Heart right ventricle (tissue), 16 donors: ENCODE measurements around the gene HOXB13. TPM values are rescaled to one million over a fixed set of nuclear protein-coding genes. Genes with fewer than 3 reads are reported as not detected.
A peak's percentile ranks its signal among the peaks of the same experiment; 100 is the strongest.

ENCODE experiments used
- ATAC-seq, 8 donors: fragments of 200-7000 bp; cut with Tn5 transposase; one replicate each; pipeline ENCODE4 v1.9.1; 2020; ENCODE audit warnings: mild to moderate bottlenecking in 8 of 8, moderate library complexity in 8 of 8, moderate number of reproducible peaks in 1 of 8
- DNase-seq, 2 donors: peaks; one replicate each; pipeline ENCODE4 v3.0.0-alpha.2; 2020
- H3K27ac ChIP-seq, 10 donors: fragments of 200-600 bp; sonication (generic) in 2 of 10; one replicate each; pipeline versions ENCODE4 v1.5.0 to v1.8.0; 2020 to 2022; ENCODE audit warnings: mild to moderate bottlenecking in 3 of 10
- H3K27me3 ChIP-seq, 7 donors: fragments of 200-600 bp; one replicate each; pipeline ENCODE4 v1.8.0; 2021 to 2022; ENCODE audit warnings: mild to moderate bottlenecking in 2 of 7
- H3K36me3 ChIP-seq, 9 donors: fragments of 200-600 bp; sonication (generic) in 1 of 9; one replicate each; pipeline versions ENCODE4 v1.5.0 to v1.8.0; 2020 to 2022; ENCODE audit warnings: mild to moderate bottlenecking in 2 of 9
- H3K4me1 ChIP-seq, 9 donors: fragments of 200-600 bp; sonication (generic) in 1 of 9; one replicate each; pipeline versions ENCODE4 v1.5.0 to v1.8.0; 2020 to 2022; ENCODE audit warnings: mild to moderate bottlenecking in 4 of 9
- H3K4me3 ChIP-seq, 10 donors: fragments of 200-600 bp; sonication (generic) in 2 of 10; one replicate each; pipeline versions ENCODE4 v1.5.0 to v1.8.0; 2020 to 2022; ENCODE audit warnings: mild to moderate bottlenecking in 7 of 10, moderate library complexity in 2 of 10
- H3K9me3 ChIP-seq, 11 donors: fragments of 200-600 bp in 10 of 11; sonication (generic) in 2 of 11; one replicate each; pipeline versions ENCODE4 v1.5.0 to v1.8.0; 2013 to 2022; ENCODE audit warnings: mild to moderate bottlenecking in 2 of 11, control low read depth in 1 of 11, moderate library complexity in 1 of 11
- WGBS, 2 donors: extraction: QIAGEN DNeasy Blood & Tissue Kit; methylation state at CpG; one replicate each; pipeline ENCODE4 v1.1.7; 2013; ENCODE audit warnings: inconsistent platforms in 1 of 2; 5-methylcytosine and 5-hydroxymethylcytosine counted together
- intact Hi-C, 10 donors: fragments of 100-400 bp; cut with DNase I; formaldehyde crosslinking; loops; one replicate each; pipeline versions ENCODE4 v1.11.1 to v1.14.2; 2022
- polyA plus RNA-seq, 2 donors: library from polyadenylated mRNA; stranded (reverse); fragments of 200-250 nt; gene quantifications; one replicate each; pipeline ENCODE4 v1.2.3, GENCODE V29; 2013
- total RNA-seq, 10 donors: library from RNA; stranded (reverse); fragmentation: NEBNext Ultra II Directional in 3 of 10; extraction: Animal tissue kit (Norgen Biotek cat#: 25700) in 3 of 10; gene quantifications; one replicate each; pipeline versions ENCODE4 v1.2.1 to v1.2.4, GENCODE V29; 2021 to 2023
- TF ChIP-seq, protein P1 (sequence below), 9 donors: fragments of 200-600 bp; sonication (generic) in 2 of 9; IDR thresholded peaks; one replicate each; pipeline versions ENCODE4 v1.5.0 to v1.8.0; 2021 to 2022; ENCODE audit warnings: antibody characterized with exemption in 9 of 9, mild to moderate bottlenecking in 5 of 9, moderate library complexity in 1 of 9
- donor health status: Arrhythmogenic right ventricular cardiomyopathy.
- donor health status: ischemic (EF 13 %, LVEDD 7.1; RV severe dilation, severe dysfunction).
- donor health status: healthy with polysubstance abuse.
- donor health status: DM: no; HTN: yes; CAD: no.
- donor health status: DM: no; HTN: no; CAD: no.
- donor health status: ischemic (EF 25% LVEDD 6.9; RV normal size, moderate dysfunction).
- donor health status: ischemic (EF 25% LVEDD 5.7; RV mildly dilated, moderate dysfunction).
- donor health status: healthy.
- donor health status: DM: yes; HTN: yes; CAD: no.
- donor health status: Ischemic cardiomyopathy.
- donor health status: ischemic (EF 35%, LVEDD 5.7; RV mildly dilated, moderate dysfunction).
- donor health status: nonischemic (EF 11% LVEDD 7.7; RV severe dilation, severe dysfunction).
- donor health status: DM: yes; HTN: yes; CAD: no.
- donor health status: PGD.
- donor health status: ischemic (EF 29% LVEDD 5.4; RV normal size, mild dysfunction).
- donor health status: nonischemic (EF 23%, LVEDD 6.1; RV moderate dilation, normal function).

Gene HOXB13
- total and polyA plus RNA-seq, 12 donors = not detected

GRCh38 chr17:48754500-48755261, 26.1 kb upstream of the HOXB13 start:
- intact Hi-C loops = no loop called here
- TF ChIP-seq, protein P1, sequence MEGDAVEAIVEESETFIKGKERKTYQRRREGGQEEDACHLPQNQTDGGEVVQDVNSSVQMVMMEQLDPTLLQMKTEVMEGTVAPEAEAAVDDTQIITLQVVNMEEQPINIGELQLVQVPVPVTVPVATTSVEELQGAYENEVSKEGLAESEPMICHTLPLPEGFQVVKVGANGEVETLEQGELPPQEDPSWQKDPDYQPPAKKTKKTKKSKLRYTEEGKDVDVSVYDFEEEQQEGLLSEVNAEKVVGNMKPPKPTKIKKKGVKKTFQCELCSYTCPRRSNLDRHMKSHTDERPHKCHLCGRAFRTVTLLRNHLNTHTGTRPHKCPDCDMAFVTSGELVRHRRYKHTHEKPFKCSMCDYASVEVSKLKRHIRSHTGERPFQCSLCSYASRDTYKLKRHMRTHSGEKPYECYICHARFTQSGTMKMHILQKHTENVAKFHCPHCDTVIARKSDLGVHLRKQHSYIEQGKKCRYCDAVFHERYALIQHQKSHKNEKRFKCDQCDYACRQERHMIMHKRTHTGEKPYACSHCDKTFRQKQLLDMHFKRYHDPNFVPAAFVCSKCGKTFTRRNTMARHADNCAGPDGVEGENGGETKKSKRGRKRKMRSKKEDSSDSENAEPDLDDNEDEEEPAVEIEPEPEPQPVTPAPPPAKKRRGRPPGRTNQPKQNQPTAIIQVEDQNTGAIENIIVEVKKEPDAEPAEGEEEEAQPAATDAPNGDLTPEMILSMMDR (IDR thresholded peaks at IDR 0.05) = no peak
- Histone ChIP-seq H3K9me3 (no peaks in the 10 kb centered on the region), H3K27ac (no peak overlapping the region), H3K27me3 (peaks cover 43 to 100% (median 100%) of the 10 kb centered on the region in 7 donors), H3K4me1 (peaks cover 0 to 37% (median 8%) of the 10 kb centered on the region in 9 donors), H3K36me3 (no peaks in the 10 kb centered on the region), H3K4me3 (no peak overlapping the region)
- DNase-seq (no peak), ATAC-seq (peak in 1 of 8 donors; percentile 9)
- 6% methylated on average over 52 of the region's 52 CpGs for WGBS, 2 donors

DNA sequence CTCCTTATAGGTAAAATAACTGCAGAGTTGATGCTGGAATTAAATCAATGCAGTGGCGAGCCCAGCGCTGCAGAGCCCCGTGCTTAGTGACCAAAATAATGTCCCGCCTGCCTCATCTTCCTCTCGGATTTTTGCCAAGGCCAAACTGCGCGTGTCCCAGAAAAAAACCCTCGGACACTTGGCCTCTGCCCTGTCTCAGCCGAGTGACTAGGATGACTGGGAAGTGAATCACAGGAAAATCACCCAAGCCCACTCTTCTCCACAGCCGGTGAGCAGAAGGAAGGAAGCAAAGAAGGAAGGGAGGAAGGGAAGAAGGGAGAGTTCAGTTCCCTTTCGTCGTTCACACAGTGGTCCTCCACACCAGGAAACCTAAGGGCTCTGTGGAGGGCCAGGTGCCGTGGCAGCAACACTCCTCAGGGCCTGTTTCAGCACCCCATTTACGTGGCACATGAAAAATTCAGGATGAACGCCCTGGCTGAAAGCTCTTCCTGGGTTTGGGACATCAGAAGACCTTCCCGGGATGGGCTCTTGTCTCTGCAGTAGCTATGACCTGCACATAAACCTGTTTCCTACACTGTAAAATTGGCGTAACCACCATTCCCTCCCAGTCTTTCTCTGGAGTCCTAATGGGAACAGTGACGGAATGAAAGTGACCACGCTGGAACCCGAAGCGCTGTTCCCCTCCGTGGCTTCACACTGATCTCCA, 25.4 kb upstream of the HOXB13 start:
- ATAC-seq (peak in 1 of 8 donors; percentile 15), DNase-seq (no peak)
- TF ChIP-seq, protein P1 (IDR thresholded peaks at IDR 0.05) = no peak
- Histone ChIP-seq H3K9me3 (no peaks in the 10 kb centered on the region), H3K36me3 (no peaks in the 10 kb centered on the region), H3K27me3 (peaks cover 45 to 100% (median 100%) of the 10 kb centered on the region in 7 donors), H3K4me3 (no peak overlapping the region), H3K4me1 (peaks cover 0 to 37% (median 8%) of the 10 kb centered on the region in 9 donors), H3K27ac (no peak overlapping the region)
- intact Hi-C loops = no loop called here
- 9 to 10% methylated on average over 22 of the region's 22 CpGs for WGBS, 2 donors

DNA sequence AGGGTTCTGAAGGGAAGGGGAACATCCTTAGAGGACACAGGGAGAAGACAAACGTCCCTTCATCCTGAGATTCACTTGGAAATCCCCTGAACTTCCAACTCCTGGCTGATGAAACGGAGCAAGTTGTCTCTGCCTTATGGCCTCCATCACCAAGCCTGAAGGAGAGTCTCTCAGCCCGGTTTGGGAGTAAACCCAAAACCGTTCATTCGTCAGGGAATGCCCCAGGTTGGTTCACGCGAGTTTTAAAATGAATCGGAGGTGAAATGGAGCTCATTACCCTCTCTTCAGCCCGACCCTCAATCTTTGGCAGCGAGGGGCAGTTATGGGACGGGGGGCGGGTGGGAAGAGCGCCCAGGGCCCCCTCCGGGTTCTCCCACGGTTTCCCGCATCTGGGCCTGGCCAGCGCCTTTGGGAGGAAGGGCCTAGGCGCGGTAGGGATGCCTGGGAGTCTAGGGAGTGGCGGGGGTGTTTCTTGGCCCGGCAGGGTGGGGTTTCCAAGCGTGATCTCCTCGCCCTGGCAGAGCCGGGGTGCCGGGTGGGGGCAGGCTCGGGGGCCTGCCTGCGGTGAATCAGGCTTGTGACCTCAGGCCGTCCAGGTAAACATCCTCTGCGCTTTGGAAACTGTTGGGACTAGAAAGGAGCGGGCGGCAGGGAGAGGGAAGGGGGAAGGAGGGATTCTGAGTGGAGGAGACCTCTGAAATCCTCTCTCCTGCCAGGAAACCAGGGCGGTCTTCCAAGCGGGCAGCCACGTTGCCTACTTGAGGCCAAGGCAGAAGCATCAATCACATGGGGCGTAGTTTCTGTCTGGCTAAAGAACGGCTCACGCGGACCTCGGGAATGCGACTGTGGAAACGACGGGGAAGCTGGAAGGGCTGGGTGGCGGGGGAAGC, 24.1 kb upstream of the HOXB13 start:
- H3K9me3 ChIP-seq = no peaks in the 10 kb centered on the region
- DNase-seq = no peak
- 4 to 5% methylated on average over 43 of the region's 43 CpGs for WGBS, 2 donors
- H3K27ac ChIP-seq = no peak overlapping the region
- peaks cover 44 to 100% (median 100%) of the 10 kb centered on the region in 7 donors for H3K27me3 ChIP-seq
- no peak for ATAC-seq
- TF ChIP-seq, protein P1 (IDR thresholded peaks at IDR 0.05) = no peak
- H3K36me3 ChIP-seq = no peaks in the 10 kb centered on the region
- intact Hi-C loops = no loop called here
- peaks cover 0 to 37% (median 8%) of the 10 kb centered on the region in 9 donors for H3K4me1 ChIP-seq
- no peak overlapping the region for H3K4me3 ChIP-seq
